ENCODE results near the gene THBS1.

Gene THBS1

DNA sequence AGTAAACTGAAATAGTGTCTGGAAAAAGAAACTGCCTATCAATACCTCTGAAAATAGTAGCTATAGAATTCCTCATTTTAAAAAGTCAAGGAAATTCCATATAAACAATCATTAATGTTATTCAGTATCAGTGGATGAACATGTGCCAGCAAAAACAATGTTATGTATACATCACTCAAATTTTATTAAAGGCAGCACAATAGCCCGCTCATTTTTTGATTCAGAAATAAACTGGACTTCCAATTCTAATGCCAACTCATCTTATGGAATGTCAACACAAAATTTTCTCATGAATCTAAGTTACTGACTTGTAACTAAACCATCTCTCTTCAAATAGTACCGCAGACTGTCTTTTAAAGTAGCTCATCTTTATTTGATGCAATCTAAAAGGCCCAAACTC lies 19.0 kb downstream of the THBS1 start:
- TF ChIP-seq L3MBTL2 (conservative IDR thresholded peaks at IDR 0.05) = no peak
- TF ChIP-seq HDGF (IDR thresholded peaks at IDR 0.05; ENCODE audit: borderline replicate concordance) = no peak
- no peak for TF ChIP-seq PKNOX1 (IDR thresholded peaks at IDR 0.05)
- no peak for TF ChIP-seq CTBP1 (IDR thresholded peaks at IDR 0.05; ENCODE audit: borderline replicate concordance)
- no peak for TF ChIP-seq FOXK2 (IDR thresholded peaks at IDR 0.05)
- TF ChIP-seq SUZ12 (IDR thresholded peaks at IDR 0.05) = no peak
- no peak for TF ChIP-seq TARDBP (IDR thresholded peaks at IDR 0.05)
- TF ChIP-seq ELF4 (IDR thresholded peaks at IDR 0.05) = no peak
- TF ChIP-seq ARNT (IDR thresholded peaks at IDR 0.05) = no peak
- TF ChIP-seq SP1 (IDR thresholded peaks at IDR 0.05) = no peak
- TF ChIP-seq ZNF384 (IDR thresholded peaks at IDR 0.05) = no peak
- no peak for TF ChIP-seq LEF1 (IDR thresholded peaks at IDR 0.05; ENCODE audit: borderline replicate concordance)
- TF ChIP-seq FOXA1 (IDR thresholded peaks at IDR 0.05) = no peak
- no peak for TF ChIP-seq FOXM1 (IDR thresholded peaks at IDR 0.05; ENCODE audit: borderline replicate concordance)
- no peak for TF ChIP-seq BHLHE40 (IDR thresholded peaks at IDR 0.05; ENCODE audit: borderline replicate concordance)
- TF ChIP-seq NFRKB (IDR thresholded peaks at IDR 0.05) = no peak
- ChIA-PET CTCF (no interaction called here), POLR2A (no interaction called here)
- DNase-seq (ENCODE audit: extremely low spot score) = no peak

GRCh38 chr15:39602143-39602542 lies 21.3 kb downstream of the THBS1 start:
- no peak for DNase-seq (ENCODE audit: extremely low spot score)
- CTCF ChIA-PET = no interaction called here
- POLR2A ChIA-PET = no interaction called here
- TF ChIP-seq NFRKB (IDR thresholded peaks at IDR 0.05) = no peak

DNA sequence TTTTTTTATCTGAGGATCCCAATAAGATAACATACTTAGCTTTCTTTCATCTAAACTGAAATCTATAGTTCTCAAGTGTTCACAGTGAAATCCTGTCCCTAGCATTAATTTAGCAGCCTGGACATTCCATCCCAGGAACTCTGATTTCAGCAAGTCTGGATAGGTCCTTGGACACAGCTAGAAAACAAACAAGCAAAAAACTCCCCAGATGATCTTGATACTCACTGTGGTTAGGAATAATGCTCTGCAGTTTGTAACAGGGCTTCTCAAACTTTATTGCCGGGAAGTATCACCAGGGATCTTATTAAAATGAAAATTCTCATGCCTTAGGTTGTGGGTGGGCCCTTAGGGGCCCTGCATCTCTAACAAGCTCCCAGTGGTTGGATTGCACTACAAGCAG lies 24.3 kb downstream of the THBS1 start:
- POLR2A ChIA-PET = no interaction called here
- no peak for DNase-seq (ENCODE audit: extremely low spot score)
- TF ChIP-seq NFRKB (IDR thresholded peaks at IDR 0.05) (no peak), PKNOX1 (IDR thresholded peaks at IDR 0.05) (no peak), L3MBTL2 (conservative IDR thresholded peaks at IDR 0.05) (no peak), FOXK2 (IDR thresholded peaks at IDR 0.05) (no peak), LEF1 (IDR thresholded peaks at IDR 0.05; ENCODE audit: borderline replicate concordance) (no peak), ELF4 (IDR thresholded peaks at IDR 0.05) (no peak), SUZ12 (IDR thresholded peaks at IDR 0.05) (no peak), SP1 (IDR thresholded peaks at IDR 0.05) (no peak), TARDBP (IDR thresholded peaks at IDR 0.05) (no peak), CTBP1 (IDR thresholded peaks at IDR 0.05; ENCODE audit: borderline replicate concordance) (no peak)
- CTCF ChIA-PET = no interaction called here

DNA sequence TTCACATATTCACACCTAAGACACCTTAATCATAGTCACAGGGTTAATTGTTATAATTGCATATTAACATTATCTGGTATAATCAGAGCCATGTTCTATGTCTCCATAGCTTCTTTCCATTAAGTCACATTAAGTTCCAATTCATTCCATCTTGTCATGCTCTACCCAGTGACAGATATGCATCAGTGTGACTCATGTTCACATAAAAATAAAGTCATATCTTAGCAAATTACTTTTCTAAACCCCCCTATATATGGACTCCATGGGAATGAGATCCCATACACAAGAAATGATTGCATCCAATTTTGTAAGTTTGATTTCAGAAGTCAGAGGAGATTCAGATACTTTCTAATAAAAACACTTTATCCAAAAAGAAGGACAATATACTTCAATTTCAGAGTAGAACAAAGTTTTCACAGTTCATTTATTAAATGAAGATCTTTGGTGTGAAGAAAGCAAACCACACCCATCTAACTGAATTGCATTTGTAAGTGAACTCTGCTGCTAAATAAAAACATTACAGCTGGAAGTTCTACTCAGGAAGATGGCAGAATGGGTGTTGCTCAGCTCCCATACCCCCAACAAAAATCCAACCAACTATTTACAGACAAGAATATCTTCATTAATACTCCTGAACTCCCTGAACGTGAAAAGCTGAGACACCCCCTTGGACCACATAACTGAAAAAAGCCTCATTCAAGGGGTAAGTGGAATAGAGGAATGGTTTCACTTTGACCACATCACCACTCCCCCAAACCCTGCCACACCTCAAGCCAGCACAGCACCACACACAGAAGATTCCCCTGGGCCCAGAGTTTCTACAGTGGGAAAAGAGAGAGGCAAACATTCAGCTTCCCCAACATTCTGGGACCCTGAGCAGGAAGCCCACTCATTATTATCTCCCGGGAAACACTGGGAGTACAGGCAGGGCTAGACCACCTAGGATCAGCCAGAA lies 27.6 kb downstream of the THBS1 start:
- no peak for TF ChIP-seq HDGF (IDR thresholded peaks at IDR 0.05; ENCODE audit: borderline replicate concordance)
- TF ChIP-seq FOXK2 (IDR thresholded peaks at IDR 0.05) = no peak
- TF ChIP-seq L3MBTL2 (conservative IDR thresholded peaks at IDR 0.05) = no peak
- TF ChIP-seq NFRKB (IDR thresholded peaks at IDR 0.05) = no peak
- no peak for TF ChIP-seq PKNOX1 (IDR thresholded peaks at IDR 0.05)
- no peak for TF ChIP-seq ELF4 (IDR thresholded peaks at IDR 0.05)
- no peak for TF ChIP-seq SUZ12 (IDR thresholded peaks at IDR 0.05)
- TF ChIP-seq ARNT (IDR thresholded peaks at IDR 0.05) = no peak
- TF ChIP-seq SP1 (IDR thresholded peaks at IDR 0.05) = no peak
- DNase-seq (ENCODE audit: extremely low spot score) = no peak
- POLR2A ChIA-PET = no interaction called here
- CTCF ChIA-PET = interaction anchor here (0.5 kb wide), 1 partner anchor 791 kb away, joined by 3 read pairs; no protein-coding TSS in a partner anchor

- POLR2A ChIA-PET = no interaction called here
- TF ChIP-seq SP1 (IDR thresholded peaks at IDR 0.05) = no peak
- TF ChIP-seq FOXA1 (IDR thresholded peaks at IDR 0.05) = no peak
- no peak for TF ChIP-seq HDGF (IDR thresholded peaks at IDR 0.05; ENCODE audit: borderline replicate concordance)
- no peak for TF ChIP-seq FOXM1 (IDR thresholded peaks at IDR 0.05; ENCODE audit: borderline replicate concordance)
- no peak for TF ChIP-seq ZNF384 (IDR thresholded peaks at IDR 0.05)
- TF ChIP-seq PKNOX1 (IDR thresholded peaks at IDR 0.05) = no peak
- no peak for TF ChIP-seq LEF1 (IDR thresholded peaks at IDR 0.05; ENCODE audit: borderline replicate concordance)
- no peak for TF ChIP-seq ELF4 (IDR thresholded peaks at IDR 0.05)
- TF ChIP-seq TARDBP (IDR thresholded peaks at IDR 0.05) = no peak
- no peak for TF ChIP-seq FOXK2 (IDR thresholded peaks at IDR 0.05)
- no peak for TF ChIP-seq CTBP1 (IDR thresholded peaks at IDR 0.05; ENCODE audit: borderline replicate concordance)
- TF ChIP-seq ARNT (IDR thresholded peaks at IDR 0.05) = no peak
- TF ChIP-seq NFRKB (IDR thresholded peaks at IDR 0.05) = no peak
- no peak for DNase-seq (ENCODE audit: extremely low spot score)
- CTCF ChIA-PET = no interaction called here
These were observed 28.5 kb downstream of the THBS1 start for GRCh38 chr15:39609166-39609916.
